Activated CD4-positive, alpha-beta memory T cell treated with anti-CD3 and anti-CD28 coated beads, Interleukin-2, amount 10 ng/mL, durations not matched to agents 7 days and 5 days (primary cell): ENCODE measurements around the gene TMEM86B. TPM values are rescaled to one million over a fixed set of nuclear protein-coding genes. Genes with fewer than 3 reads are reported as not detected.
"Not testable (repeated sequence)": the region's sequence is repeated elsewhere in the genome, so short reads cannot be mapped to it uniquely, and the experiment has no call there.

Source experiments
- CTCF ChIA-PET: fragments of 350-600 bp; sonication (Branson Sonifier 250); formaldehyde crosslinking; loops from one replicate; lab custom pipeline; 2021; ENCODE audit warnings: antibody characterized with exemption, inconsistent platforms; lab: Charles Lee
- POLR2A ChIA-PET: fragments of 350-600 bp; sonication (Branson Sonifier 250); formaldehyde crosslinking; loops from one replicate; lab custom pipeline; 2021; ENCODE audit warnings: antibody characterized with exemption; lab: Charles Lee
- DNase-seq: peaks from one replicate; pipeline ENCODE4 v3.0.0-alpha.2; 2020
- H3K27ac Mint-ChIP-seq: one replicate; pipeline ENCODE4 v1.8.0; 2021; ENCODE audit warnings: mild to moderate bottlenecking, mixed read lengths
- H3K27me3 Mint-ChIP-seq: one replicate; pipeline ENCODE4 v1.8.0; 2021; ENCODE audit warnings: mixed read lengths
- H3K36me3 Mint-ChIP-seq: one replicate; pipeline ENCODE4 v1.8.0; 2021; ENCODE audit warnings: low read depth, mixed read lengths
- H3K4me1 Mint-ChIP-seq: one replicate; pipeline ENCODE4 v1.8.0; 2021; ENCODE audit warnings: mixed read lengths
- H3K4me3 Mint-ChIP-seq: one replicate; pipeline ENCODE4 v1.8.0; 2021; ENCODE audit warnings: mild to moderate bottlenecking, mixed read lengths
- H3K9me3 Mint-ChIP-seq: one replicate; pipeline ENCODE4 v1.8.0; 2021; ENCODE audit warnings: mixed read lengths
- total RNA-seq, 2 experiments: library from RNA; stranded (reverse); gene quantifications; one replicate each; pipeline ENCODE4 v1.2.3, GENCODE V29; 2021

Gene TMEM86B
- total RNA-seq, 2 experiments from 2014 or later = 10.3 to 12.4 TPM

- Mint-ChIP-seq H3K4me1 (peaks cover 6% of the 10 kb centered on the region), H3K36me3 (peaks cover 68% of the 10 kb centered on the region), H3K27ac (no peak overlapping the region)
Measured at GRCh38 chr19:55230329-55230728, 1.8 kb upstream of the TMEM86B start.

GRCh38 chr19:55229789-55230182, 1.2 kb upstream of the TMEM86B start:
- CTCF ChIA-PET = no interaction called here
- no peaks in the 10 kb centered on the region for H3K9me3 Mint-ChIP-seq
- DNase-seq = no peak
- H3K27ac Mint-ChIP-seq = no peak overlapping the region
- POLR2A ChIA-PET = no interaction called here
- H3K36me3 Mint-ChIP-seq = peaks cover 65% of the 10 kb centered on the region
- no peaks in the 10 kb centered on the region for H3K27me3 Mint-ChIP-seq
- H3K4me3 Mint-ChIP-seq = no peak overlapping the region
- peaks cover 6% of the 10 kb centered on the region for H3K4me1 Mint-ChIP-seq

More at GRCh38 chr19:55230329-55230728, 1.8 kb upstream of the TMEM86B start:
- no peaks in the 10 kb centered on the region for H3K27me3 Mint-ChIP-seq
- no peak overlapping the region for H3K4me3 Mint-ChIP-seq
- no peak for DNase-seq
- CTCF ChIA-PET = no interaction called here
- POLR2A ChIA-PET = no interaction called here
- no peaks in the 10 kb centered on the region for H3K9me3 Mint-ChIP-seq

- POLR2A ChIA-PET = no interaction called here
- CTCF ChIA-PET = no interaction called here
Measured at GRCh38 chr19:55229145-55229788, 704 bp upstream of the TMEM86B start.

DNA sequence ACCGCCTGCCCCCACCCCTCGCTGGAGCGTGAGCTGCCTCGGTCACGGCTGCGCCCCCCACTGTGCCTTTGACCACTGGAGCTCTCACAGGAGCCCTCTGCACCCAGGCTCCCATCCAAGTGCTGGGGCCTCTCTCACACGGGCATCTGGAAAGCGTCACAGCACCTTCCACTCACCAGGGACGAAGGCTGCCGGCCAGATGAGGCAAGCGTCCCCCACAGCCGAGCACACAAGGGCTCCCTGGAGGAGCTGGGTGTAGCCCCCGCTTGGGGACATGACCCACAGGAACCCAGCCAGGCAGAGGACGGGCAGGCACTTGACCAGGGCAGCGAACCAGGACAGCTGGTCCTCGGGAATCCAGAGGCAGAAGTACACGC, 560 bp downstream of the TMEM86B start:
- Mint-ChIP-seq H3K4me3 (no peak overlapping the region), H3K4me1 (peaks cover 5% of the 10 kb centered on the region), H3K27ac (no peak overlapping the region), H3K27me3 (no peaks in the 10 kb centered on the region), H3K36me3 (peaks cover 55% of the 10 kb centered on the region), H3K9me3 (no peaks in the 10 kb centered on the region)
- no peak for DNase-seq
- POLR2A ChIA-PET = interaction anchor here (0.9 to 1.4 kb wide), 3 partner anchors 26 to 31 kb away, joined by 3 to 5 read pairs (median 3); no protein-coding TSS in a partner anchor
- CTCF ChIA-PET = no interaction called here

More at GRCh38 chr19:55229145-55229788, 704 bp upstream of the TMEM86B start:
- no peak overlapping the region for H3K27ac Mint-ChIP-seq
- no peaks in the 10 kb centered on the region for H3K27me3 Mint-ChIP-seq
- peaks cover 60% of the 10 kb centered on the region for H3K36me3 Mint-ChIP-seq
- H3K4me1 Mint-ChIP-seq = peaks cover 6% of the 10 kb centered on the region
- no peaks in the 10 kb centered on the region for H3K9me3 Mint-ChIP-seq
- no peak for DNase-seq
- H3K4me3 Mint-ChIP-seq = no peak overlapping the region

DNA sequence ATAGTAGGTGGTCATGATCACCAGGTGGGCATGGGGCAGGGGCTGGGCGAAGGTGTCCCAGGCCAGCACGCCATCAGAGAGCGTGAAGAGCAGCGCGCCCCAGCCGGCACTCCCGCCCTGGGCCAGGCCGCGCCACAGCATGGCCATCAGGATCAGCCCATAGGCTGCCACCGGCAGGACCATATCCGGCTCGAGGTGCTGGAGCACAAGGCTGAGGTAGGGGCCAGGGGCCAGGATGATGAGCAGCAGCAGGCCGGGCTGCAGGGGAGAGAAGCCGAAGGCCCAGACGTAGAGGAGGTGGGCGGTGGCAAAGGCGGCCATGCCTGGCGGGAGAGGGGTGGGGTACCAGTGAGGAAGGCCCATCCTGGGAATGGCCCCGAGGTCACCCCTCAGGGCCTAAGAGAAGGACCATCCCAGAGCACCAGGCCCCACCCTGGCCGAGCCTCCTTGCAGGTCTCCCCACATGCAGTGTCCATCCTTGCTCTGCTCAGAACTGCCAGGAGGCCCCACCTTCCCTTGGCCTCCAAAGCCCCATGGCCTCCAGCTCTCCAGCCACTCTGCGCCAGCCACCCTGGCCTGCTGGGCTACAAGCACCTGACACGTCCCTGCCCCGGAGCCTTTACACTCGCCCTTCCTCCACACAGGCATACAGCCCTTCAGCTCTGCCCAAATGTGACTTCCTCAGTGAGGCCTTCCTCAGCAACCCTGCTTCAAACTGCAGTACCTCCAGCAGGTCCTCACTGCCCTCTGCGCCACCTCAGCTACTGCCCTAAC, 1.1 kb downstream of the TMEM86B start:
- H3K4me1 Mint-ChIP-seq = peaks cover 2% of the 10 kb centered on the region
- POLR2A ChIA-PET = interaction anchor here (0.9 to 1.4 kb wide), 3 partner anchors 27 to 32 kb away, joined by 3 to 5 read pairs (median 3); no protein-coding TSS in a partner anchor
- no peak overlapping the region for H3K27ac Mint-ChIP-seq
- no peak for DNase-seq
- no peaks in the 10 kb centered on the region for H3K9me3 Mint-ChIP-seq
- peaks cover 50% of the 10 kb centered on the region for H3K36me3 Mint-ChIP-seq
- no peaks in the 10 kb centered on the region for H3K27me3 Mint-ChIP-seq
- CTCF ChIA-PET = no interaction called here
- no peak overlapping the region for H3K4me3 Mint-ChIP-seq

DNA sequence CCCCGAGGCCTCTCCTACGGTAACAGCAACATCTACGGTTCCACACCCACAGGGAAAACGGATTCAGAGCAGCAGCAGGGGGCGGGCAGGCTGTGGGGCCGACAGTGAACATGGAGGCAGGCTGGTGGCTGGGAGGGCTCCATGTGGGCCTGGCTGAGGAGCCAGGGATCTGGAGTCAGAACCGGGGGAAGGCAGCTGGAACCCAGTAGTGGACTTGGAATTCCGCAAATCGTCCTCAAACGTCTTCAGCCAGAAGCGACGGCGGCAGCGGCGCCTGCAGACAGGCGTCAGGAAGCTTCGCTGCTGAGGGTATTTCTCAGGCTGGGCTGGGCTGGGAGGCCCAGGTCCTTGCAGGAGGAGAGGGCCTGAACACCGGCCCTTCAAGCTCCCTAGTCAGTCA, 1.8 kb downstream of the TMEM86B start:
- Mint-ChIP-seq H3K36me3 (peaks cover 43% of the 10 kb centered on the region), H3K4me3 (no peak overlapping the region), H3K27me3 (no peaks in the 10 kb centered on the region), H3K4me1 (peaks cover 2% of the 10 kb centered on the region), H3K27ac (no peak overlapping the region), H3K9me3 (no peaks in the 10 kb centered on the region)
- ChIA-PET CTCF (no interaction called here), POLR2A (interaction anchor here (1.4 kb wide), 1 partner anchor 29 kb away, joined by 5 read pairs; no protein-coding TSS in a partner anchor)
- no peak for DNase-seq

DNA sequence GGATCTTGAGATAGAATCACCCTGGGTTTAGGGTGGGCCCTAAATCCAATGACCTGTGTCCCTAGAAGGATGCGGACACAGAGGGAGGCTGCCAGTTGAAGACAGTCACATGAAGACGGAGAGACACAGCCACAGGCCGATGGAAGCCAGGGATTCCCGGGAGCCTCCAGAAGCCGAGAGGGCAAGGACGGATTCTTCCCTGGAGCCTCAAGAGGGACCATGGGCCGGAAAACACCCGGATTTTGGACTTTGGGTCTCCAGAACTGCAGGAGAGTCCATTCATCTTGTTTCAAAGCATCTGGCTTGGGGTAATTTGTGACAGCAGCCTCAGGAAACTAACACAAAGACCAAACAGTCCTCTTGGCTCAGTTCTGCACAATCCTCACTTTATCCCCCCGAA, 2.3 kb downstream of the TMEM86B start:
- H3K27ac Mint-ChIP-seq = no peak overlapping the region
- peaks cover 2% of the 10 kb centered on the region for H3K4me1 Mint-ChIP-seq
- peaks cover 47% of the 10 kb centered on the region for H3K36me3 Mint-ChIP-seq
- H3K4me3 Mint-ChIP-seq = no peak overlapping the region
- H3K27me3 Mint-ChIP-seq = no peaks in the 10 kb centered on the region
- ChIA-PET CTCF (no interaction called here), POLR2A (no interaction called here)
- H3K9me3 Mint-ChIP-seq = no peaks in the 10 kb centered on the region
- DNase-seq = no peak

GRCh38 chr19:55225415-55225958, 3.1 kb downstream of the TMEM86B start:
- Mint-ChIP-seq H3K36me3 (peaks cover 53% of the 10 kb centered on the region), H3K4me3 (no peak overlapping the region), H3K4me1 (peaks cover 2% of the 10 kb centered on the region), H3K27me3 (no peaks in the 10 kb centered on the region), H3K9me3 (no peaks in the 10 kb centered on the region), H3K27ac (no peak overlapping the region)
- ChIA-PET CTCF (no interaction called here), POLR2A (no interaction called here)
- DNase-seq = no peak

GRCh38 chr19:55224679-55225414, 3.7 kb downstream of the TMEM86B start:
- H3K27me3 Mint-ChIP-seq, POLR2A ChIA-PET, DNase-seq, H3K4me1 Mint-ChIP-seq, H3K27ac Mint-ChIP-seq, H3K9me3 Mint-ChIP-seq, CTCF ChIA-PET, H3K4me3 Mint-ChIP-seq: not testable (repeated sequence)
- peaks cover 50% of the 10 kb centered on the region for H3K36me3 Mint-ChIP-seq

DNA sequence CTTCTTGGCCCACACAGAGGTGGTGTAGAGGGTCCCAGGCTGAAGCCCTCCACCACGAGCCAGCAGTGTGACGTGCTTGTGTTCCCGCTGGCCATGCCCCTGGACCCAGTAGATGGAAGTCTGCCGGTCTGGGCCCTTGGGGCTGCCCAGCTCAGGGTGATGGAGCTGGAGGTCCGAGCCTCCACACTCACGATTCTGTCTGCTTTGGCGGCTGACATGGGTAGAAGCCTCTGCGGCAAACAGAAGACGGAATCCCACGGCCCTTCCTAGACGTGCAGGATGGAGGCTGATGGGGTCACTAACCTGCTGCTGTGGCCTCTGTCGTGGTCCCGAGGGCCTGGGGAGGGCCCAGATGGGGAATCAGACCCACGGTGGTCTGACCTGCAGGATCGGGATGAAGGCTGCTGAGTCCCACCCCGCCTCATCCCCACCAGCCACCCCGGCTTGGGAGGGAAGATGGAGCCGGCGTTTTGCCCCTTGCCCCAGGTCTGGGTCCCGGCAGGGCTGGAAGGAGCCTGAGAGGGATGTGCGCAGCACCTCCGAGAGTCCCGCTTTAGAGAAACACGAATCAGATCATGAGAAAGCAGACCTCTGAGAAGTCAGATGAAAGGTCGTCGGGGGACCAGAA, 4.4 kb downstream of the TMEM86B start:
- peaks cover 4% of the 10 kb centered on the region for H3K9me3 Mint-ChIP-seq
- no peak overlapping the region for H3K27ac Mint-ChIP-seq
- no peaks in the 10 kb centered on the region for H3K27me3 Mint-ChIP-seq
- CTCF ChIA-PET = no interaction called here
- POLR2A ChIA-PET = no interaction called here
- peaks cover 2% of the 10 kb centered on the region for H3K4me1 Mint-ChIP-seq
- H3K4me3 Mint-ChIP-seq = no peak overlapping the region
- peaks cover 47% of the 10 kb centered on the region for H3K36me3 Mint-ChIP-seq
- no peak for DNase-seq

DNA sequence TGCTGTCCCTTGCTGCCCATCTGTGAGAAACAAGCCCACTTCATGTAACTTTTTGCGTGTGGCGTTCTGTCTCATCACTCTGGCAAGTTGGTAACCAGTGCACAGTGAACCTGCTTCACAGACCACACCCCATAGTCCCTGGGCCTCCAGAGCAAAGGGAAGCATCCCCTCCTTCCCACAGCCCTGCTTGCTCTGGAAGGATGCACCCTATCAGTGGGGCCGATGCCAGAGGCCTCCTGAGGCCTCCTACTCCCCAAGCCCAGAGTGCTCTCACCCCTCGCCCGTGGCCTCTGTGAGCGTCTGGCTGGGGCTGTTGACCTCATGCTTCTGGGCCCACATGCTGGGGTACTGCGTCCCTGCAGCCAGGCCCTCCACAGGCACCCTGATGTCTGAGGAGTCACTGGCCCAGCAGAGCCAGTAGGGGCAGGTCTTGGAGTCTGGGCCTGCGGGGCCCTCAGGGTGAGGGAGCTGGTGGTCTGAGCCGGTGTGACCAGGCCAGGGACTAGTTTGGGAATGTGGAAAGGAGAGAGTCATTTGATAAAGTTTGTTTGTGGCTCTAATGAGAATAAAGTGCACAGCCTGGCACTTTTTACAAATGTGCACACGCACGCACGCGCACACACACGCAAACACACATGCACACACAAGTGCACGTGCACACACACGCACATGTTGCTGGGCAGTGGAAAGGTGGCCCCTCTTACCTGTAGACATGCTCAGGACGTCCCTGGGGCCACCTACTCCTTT, 5.1 kb downstream of the TMEM86B start:
- Mint-ChIP-seq H3K27me3 (no peaks in the 10 kb centered on the region), H3K27ac (no peak overlapping the region), H3K4me1 (peaks cover 2% of the 10 kb centered on the region), H3K4me3 (no peak overlapping the region), H3K9me3 (peaks cover 4% of the 10 kb centered on the region), H3K36me3 (peaks cover 40% of the 10 kb centered on the region)
- DNase-seq = no peak
- POLR2A ChIA-PET = no interaction called here
- CTCF ChIA-PET = no interaction called here

GRCh38 chr19:55220525-55220924, 8.0 kb downstream of the TMEM86B start:
- Mint-ChIP-seq H3K27ac (no peak overlapping the region), H3K4me1 (peaks cover 14% of the 10 kb centered on the region), H3K36me3 (peaks cover 20% of the 10 kb centered on the region), H3K9me3 (peaks cover 7% of the 10 kb centered on the region), H3K27me3 (peaks cover 12% of the 10 kb centered on the region), H3K4me3 (no peak overlapping the region)
- ChIA-PET POLR2A (interaction anchor here (0.7 to 0.9 kb wide), 2 partner anchors 33 to 82 kb away, joined by 3 read pairs; no protein-coding TSS in a partner anchor), CTCF (interaction anchor here (1.0 kb wide), 1 partner anchor 81 kb away, joined by 3 read pairs; no protein-coding TSS in a partner anchor)
- DNase-seq = no peak
